HepG2 (cell line): ENCODE measurements around the gene ATAD3C. TPM values are rescaled to one million over a fixed set of nuclear protein-coding genes. Genes with fewer than 3 reads are reported as not detected.
A peak's percentile ranks its signal among the peaks of the same experiment; 100 is the strongest.

ENCODE experiments used
- ATF4 ChIP-seq, 2 experiments: fragments of 450-650 bp in 1 of 2; sonication (generic) in 1 of 2; formaldehyde crosslinking; IDR thresholded peaks; 2 replicates each; pipeline versions ENCODE4 v1.5.0 to v1.8.0; 2020 to 2022; ENCODE audit warnings: mild to moderate bottlenecking in 1 of 2, missing genetic modification reagents in 1 of 2
- CENPT ChIP-seq: sonication (generic); formaldehyde crosslinking; IDR thresholded peaks from 2 replicates; pipeline ENCODE4 v1.8.0; 2022; ENCODE audit warnings: low read depth, mild to moderate bottlenecking, moderate library complexity, missing genetic modification reagents
- CREBL2 ChIP-seq: sonication (generic); formaldehyde crosslinking; IDR thresholded peaks from 2 replicates; pipeline ENCODE4 v1.8.1; 2023; ENCODE audit warnings: missing genetic modification reagents, mild to moderate bottlenecking, borderline replicate concordance
- GRHL1 ChIP-seq: sonication (generic); formaldehyde crosslinking; conservative IDR thresholded peaks from 2 replicates; pipeline ENCODE4 v1.8.0; 2022; ENCODE audit warnings: missing genetic modification reagents
- KIAA2018 ChIP-seq: sonication (generic); formaldehyde crosslinking; IDR thresholded peaks from 2 replicates; pipeline ENCODE4 v1.5.0; 2020; ENCODE audit warnings: mild to moderate bottlenecking, missing genetic modification reagents, borderline replicate concordance
- MIER3 ChIP-seq: IDR thresholded peaks from 2 replicates; pipeline ENCODE4 v1.6.1; 2016; ENCODE audit warnings: missing compliant biosample characterization, borderline replicate concordance
- MXD1 ChIP-seq: sonication (generic); formaldehyde crosslinking; IDR thresholded peaks from 2 replicates; pipeline ENCODE4 v1.4.0; 2020; ENCODE audit warnings: mild to moderate bottlenecking, missing genetic modification reagents
- PITX1 ChIP-seq: sonication (generic); formaldehyde crosslinking; IDR thresholded peaks from 2 replicates; pipeline ENCODE4 v1.5.1; 2020; ENCODE audit warnings: mild to moderate bottlenecking, missing genetic modification reagents
- TBP ChIP-seq: sonication (generic); formaldehyde crosslinking; IDR thresholded peaks from 2 replicates; pipeline ENCODE4 v1.5.0; 2020; ENCODE audit warnings: missing genetic modification reagents
- polyA plus RNA-seq, 8 experiments: library from polyadenylated mRNA; depleted of rRNA in 3 of 8; stranded (reverse) in 7 of 8; unstranded in 1 of 8; fragments of >200 nt; fragmentation: Illumina TruSeq in 4 of 8; extraction: Trizol in 4 of 8; gene quantifications; 2 replicates each; pipeline versions ENCODE4 v1.2.1 to v1.2.3, GENCODE V29; 2011 to 2016; ENCODE audit warnings: low read depth in 4 of 8, missing spikeins in 1 of 8, mixed read lengths in 1 of 8; ENCODE audit not compliant: insufficient read depth in 1 of 8
- total RNA-seq, 5 experiments: library from RNA; depleted of rRNA; stranded (reverse); fragments of >200 nt; fragmentation: Illumina TruSeq; extraction: Trizol; gene quantifications; 2 replicates each; pipeline ENCODE4 v1.2.3, GENCODE V29; 2016; ENCODE audit warnings: low read depth in 1 of 5

ATAD3C gene
- total and polyA plus RNA-seq, 2 of the 13 experiments (the other 11 are each of a cell fraction or from before 2014, with no cell fraction given): 2.4 to 3.2 TPM

GRCh38 chr1:1431845-1432273 is 17.6 kb upstream of the ATAD3C start (continued):
- TF ChIP-seq CENPT (CRISPR knock-in tag): no peak
- TF ChIP-seq MXD1: no peak
- TF ChIP-seq PITX1 (CRISPR knock-in tag): peak; percentile 50; the same call in 1 of the 2 replicates
- no peak for TF ChIP-seq GRHL1 (CRISPR knock-in tag)
- TF ChIP-seq KIAA2018: no peak
- no peak for TF ChIP-seq ATF4 (CRISPR knock-in tag; IDR thresholded peaks at IDR 0.05)
- no peak for TF ChIP-seq TBP
- TF ChIP-seq CREBL2 (CRISPR knock-in tag): no peak
- peak; percentile 15; the same call in 1 of the 2 replicates for TF ChIP-seq MIER3
